Upper lobe of right lung (tissue), 1 donor: ENCODE measurements around the gene MYH10. TPM values are rescaled to one million over a fixed set of nuclear protein-coding genes. Genes with fewer than 3 reads are reported as not detected.

ENCODE experiments used
- ATAC-seq: fragments of 200-7000 bp; cut with Tn5 transposase; one replicate; pipeline ENCODE4 v1.9.1; 2020; ENCODE audit warnings: mild to moderate bottlenecking, moderate library complexity
- DNase-seq: peaks from one replicate; pipeline ENCODE4 v3.0.0-alpha.2; 2020
- H3K27ac ChIP-seq: fragments of 200-600 bp; one replicate; pipeline ENCODE4 v1.8.0; 2022
- H3K27me3 ChIP-seq: fragments of 200-600 bp; one replicate; pipeline ENCODE4 v1.8.0; 2022; ENCODE audit warnings: mild to moderate bottlenecking
- H3K36me3 ChIP-seq: fragments of 200-600 bp; one replicate; pipeline ENCODE4 v1.8.0; 2022
- H3K4me1 ChIP-seq: fragments of 200-600 bp; one replicate; pipeline ENCODE4 v1.8.0; 2022
- H3K4me3 ChIP-seq: fragments of 200-600 bp; one replicate; pipeline ENCODE4 v1.8.0; 2022; ENCODE audit warnings: mild to moderate bottlenecking
- H3K9me3 ChIP-seq: fragments of 200-600 bp; one replicate; pipeline ENCODE4 v1.8.0; 2022
- intact Hi-C: fragments of 100-400 bp; cut with DNase I; formaldehyde crosslinking; loops from one replicate; pipeline ENCODE4 v1.11.0; 2022
- long read RNA-seq: library from polyadenylated mRNA; unstranded; transcript quantifications from one replicate; pipeline ENCODE4 v2.0.0, GENCODE V29; 2021
- total RNA-seq: library from RNA; stranded (reverse); fragmentation: NEBNext Ultra II Directional; extraction: Animal tissue kit (Norgen Biotek cat#: 25700); gene quantifications from one replicate; pipeline ENCODE4 v1.2.1, GENCODE V29; 2021
- TF ChIP-seq, protein P1 (sequence below): fragments of 200-600 bp; IDR thresholded peaks from one replicate; pipeline ENCODE4 v1.8.0; 2022; ENCODE audit warnings: antibody characterized with exemption
- donor health status: DM: no; HTN: yes; CAD: no; lungs with severe emphysema.

MYH10 gene
- total RNA-seq: 205 TPM
- long read RNA-seq, full-length matches to known transcripts: 48 of 152 reads
- long read RNA-seq, partial matches to known transcripts: 75 of 152 reads
- long read RNA-seq, other reads (novel, unspliced or antisense): 29 of 152 reads

DNA sequence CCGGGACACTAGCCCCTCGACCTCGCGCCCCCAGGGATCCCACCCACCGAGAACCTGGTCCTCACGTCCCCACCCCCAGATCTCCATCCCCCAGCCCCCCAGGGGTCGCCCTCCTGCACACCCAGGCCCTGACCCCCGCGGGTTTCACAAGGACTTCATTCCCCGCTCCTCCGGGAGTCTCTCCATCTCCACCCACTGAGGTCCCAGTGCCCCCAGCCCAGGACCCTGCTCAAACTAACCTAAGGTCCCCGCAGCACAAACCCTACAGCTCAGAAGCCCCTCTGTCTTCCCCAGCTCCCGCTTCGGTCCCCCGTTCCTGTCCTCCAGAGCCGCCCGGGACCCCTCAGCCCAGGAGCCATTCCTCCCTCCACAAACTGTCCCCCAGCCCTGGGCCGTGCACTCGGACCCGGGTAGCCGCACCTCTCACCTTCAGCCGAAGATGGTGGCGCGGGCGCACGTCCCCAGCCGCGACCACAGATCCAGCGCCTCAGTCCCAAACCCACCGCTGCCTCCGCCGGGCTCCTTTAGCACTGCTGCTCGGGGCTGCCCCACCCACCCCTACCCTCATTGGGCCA is at the start of gene MYH10:
MYH10 (minus strand) TSS at position 499 of the 575 bp plus-strand sequence. CDS start 7,479 bp downstream, outside the sequence.
- Histone ChIP-seq H3K27me3 (peaks cover 7% of the 10 kb centered on the region), H3K27ac (peak within 1 kb of the TSS; percentile 81), H3K9me3 (no peaks in the 10 kb centered on the region), H3K4me3 (peak within 1 kb of the TSS; percentile 84), H3K4me1 (peaks cover 5% of the 10 kb centered on the region), H3K36me3 (no peaks in the 10 kb centered on the region)
- DNase-seq: no peak
- intact Hi-C loops: no loop called here
- no peak for ATAC-seq
- TF ChIP-seq, protein P1, sequence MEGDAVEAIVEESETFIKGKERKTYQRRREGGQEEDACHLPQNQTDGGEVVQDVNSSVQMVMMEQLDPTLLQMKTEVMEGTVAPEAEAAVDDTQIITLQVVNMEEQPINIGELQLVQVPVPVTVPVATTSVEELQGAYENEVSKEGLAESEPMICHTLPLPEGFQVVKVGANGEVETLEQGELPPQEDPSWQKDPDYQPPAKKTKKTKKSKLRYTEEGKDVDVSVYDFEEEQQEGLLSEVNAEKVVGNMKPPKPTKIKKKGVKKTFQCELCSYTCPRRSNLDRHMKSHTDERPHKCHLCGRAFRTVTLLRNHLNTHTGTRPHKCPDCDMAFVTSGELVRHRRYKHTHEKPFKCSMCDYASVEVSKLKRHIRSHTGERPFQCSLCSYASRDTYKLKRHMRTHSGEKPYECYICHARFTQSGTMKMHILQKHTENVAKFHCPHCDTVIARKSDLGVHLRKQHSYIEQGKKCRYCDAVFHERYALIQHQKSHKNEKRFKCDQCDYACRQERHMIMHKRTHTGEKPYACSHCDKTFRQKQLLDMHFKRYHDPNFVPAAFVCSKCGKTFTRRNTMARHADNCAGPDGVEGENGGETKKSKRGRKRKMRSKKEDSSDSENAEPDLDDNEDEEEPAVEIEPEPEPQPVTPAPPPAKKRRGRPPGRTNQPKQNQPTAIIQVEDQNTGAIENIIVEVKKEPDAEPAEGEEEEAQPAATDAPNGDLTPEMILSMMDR: peak; percentile 17

DNA sequence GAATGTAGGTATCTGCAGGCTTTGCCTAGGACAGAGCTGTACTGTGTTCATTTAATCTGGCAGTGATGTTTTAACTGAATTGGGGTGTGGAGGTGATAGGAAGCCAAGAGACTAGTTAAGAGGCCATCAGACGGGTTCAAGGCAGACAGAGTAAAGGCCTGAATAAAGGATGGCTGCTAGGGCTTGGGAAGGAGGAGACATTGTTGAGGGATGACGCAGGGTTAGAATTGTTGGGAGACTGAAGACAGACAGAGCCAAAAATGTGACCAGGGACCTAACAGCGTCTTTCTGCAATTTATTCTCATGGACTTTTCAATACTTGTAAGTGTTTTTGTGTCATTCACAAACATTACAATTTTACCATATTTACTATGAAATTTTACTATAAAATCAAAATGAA is 48.6 kb upstream of the MYH10 start:
- intact Hi-C loops: no loop called here
- no peak overlapping the region for H3K27ac ChIP-seq
- no peak for ATAC-seq

DNA sequence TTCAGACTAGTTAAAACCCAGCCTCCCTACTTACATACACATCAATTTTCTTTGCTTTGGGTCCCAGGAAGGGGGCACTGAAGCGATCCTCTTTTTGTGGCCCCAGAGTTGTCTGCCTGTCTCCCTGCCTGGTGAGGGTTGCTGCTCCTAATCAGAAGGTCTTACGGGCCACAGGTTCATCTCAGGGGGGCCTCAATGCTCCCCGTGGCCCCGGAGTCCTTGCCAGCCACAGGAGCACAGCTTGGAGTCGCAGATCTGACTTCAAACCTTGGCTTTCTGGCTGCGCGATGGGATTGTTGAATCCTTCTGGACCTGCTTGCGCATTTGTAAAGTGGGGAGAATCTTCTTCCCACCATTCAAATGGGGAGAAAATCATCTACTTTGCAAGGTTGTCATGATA is 44.8 kb upstream of the MYH10 start:
- no peak overlapping the region for H3K4me3 ChIP-seq
- no peaks in the 10 kb centered on the region for H3K36me3 ChIP-seq
- peak overlapping the region; percentile 74 for H3K27ac ChIP-seq
- ATAC-seq (no peak), DNase-seq (no peak)
- H3K9me3 ChIP-seq: no peaks in the 10 kb centered on the region
- no peaks in the 10 kb centered on the region for H3K27me3 ChIP-seq
- TF ChIP-seq, protein P1: no peak
- intact Hi-C loops: no loop called here
- H3K4me1 ChIP-seq: peaks cover 19% of the 10 kb centered on the region

More for the DNA sequence above, 48.6 kb upstream of the MYH10 start:
- peaks cover 6% of the 10 kb centered on the region for H3K4me1 ChIP-seq
- no peak for DNase-seq
- no peaks in the 10 kb centered on the region for H3K36me3 ChIP-seq
- H3K4me3 ChIP-seq: no peak overlapping the region
- no peaks in the 10 kb centered on the region for H3K9me3 ChIP-seq
- TF ChIP-seq, protein P1: no peak
- no peaks in the 10 kb centered on the region for H3K27me3 ChIP-seq

DNA sequence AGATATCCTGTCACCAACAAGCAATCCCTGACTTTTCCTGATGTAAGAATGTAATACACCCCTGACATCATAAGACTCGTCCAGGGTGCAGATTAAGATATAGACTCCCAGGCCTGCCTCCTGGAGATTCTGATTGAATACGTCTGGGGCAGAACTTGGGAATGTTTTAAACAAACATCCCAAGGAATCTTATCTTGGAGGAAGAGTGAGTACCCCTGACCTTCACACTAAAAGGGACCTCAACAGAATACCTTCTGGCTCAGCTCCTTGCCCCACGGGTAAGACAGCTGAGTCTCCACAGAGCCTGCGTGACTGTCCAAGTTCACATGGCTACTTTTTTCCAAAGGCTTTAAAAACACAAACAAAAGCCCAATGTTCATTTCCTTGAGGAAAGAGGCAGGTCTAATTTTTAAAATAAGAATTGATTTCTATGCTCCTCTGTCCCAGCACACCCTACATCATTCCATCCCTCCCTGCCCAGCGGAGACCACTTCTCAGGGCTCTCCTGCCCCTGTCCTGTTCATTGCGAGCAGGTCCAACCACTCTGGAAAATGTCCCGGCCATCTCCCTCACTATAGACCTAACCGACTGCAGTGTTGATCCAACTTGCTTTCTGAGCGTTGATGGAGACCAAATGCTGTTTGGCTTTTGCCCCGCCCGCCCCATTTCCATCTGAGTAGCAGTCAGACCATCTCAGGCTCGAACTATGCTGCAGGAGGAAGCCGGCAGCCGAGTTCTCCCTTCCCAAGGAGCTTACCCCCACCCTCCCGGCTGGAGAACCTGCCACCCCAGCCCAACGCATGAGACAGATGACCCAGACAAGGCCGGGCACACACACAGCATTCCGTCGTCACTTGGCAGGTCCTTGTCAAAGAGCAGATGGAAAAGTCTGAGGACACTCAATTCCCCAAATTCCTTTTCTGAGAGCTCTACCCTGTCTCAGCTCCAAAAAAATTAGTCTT is 44.1 kb upstream of the MYH10 start:
- TF ChIP-seq, protein P1: no peak
- Histone ChIP-seq H3K4me3 (no peak overlapping the region), H3K4me1 (peaks cover 19% of the 10 kb centered on the region), H3K9me3 (no peaks in the 10 kb centered on the region), H3K36me3 (no peaks in the 10 kb centered on the region), H3K27me3 (no peaks in the 10 kb centered on the region), H3K27ac (peak overlapping the region; percentile 74)
- peak; percentile 73 for DNase-seq
- peak; percentile 87 for ATAC-seq
- intact Hi-C loops: no loop called here

DNA sequence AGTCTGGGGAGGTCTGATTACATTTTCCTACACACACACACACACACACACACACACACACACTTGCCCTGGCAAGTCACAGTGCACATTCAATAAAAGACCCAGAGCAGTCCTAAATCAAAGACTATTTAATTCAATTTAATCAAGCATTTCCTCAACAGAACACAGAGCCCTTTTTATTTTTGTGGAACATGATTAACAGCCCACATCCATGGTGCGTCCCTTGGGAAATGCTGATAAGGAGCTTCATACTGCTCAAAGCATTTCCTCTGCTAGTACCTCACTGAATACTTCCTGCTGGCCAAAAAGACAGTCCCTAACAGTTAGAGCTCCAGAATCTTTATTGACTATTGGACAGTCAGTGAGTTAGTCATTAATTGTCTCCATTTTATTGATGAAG is 43.1 kb upstream of the MYH10 start:
- no peaks in the 10 kb centered on the region for H3K27me3 ChIP-seq
- H3K4me3 ChIP-seq: no peak overlapping the region
- TF ChIP-seq, protein P1: no peak
- H3K9me3 ChIP-seq: no peaks in the 10 kb centered on the region
- no peaks in the 10 kb centered on the region for H3K36me3 ChIP-seq
- ATAC-seq (peak; percentile 38), DNase-seq (no peak)
- H3K4me1 ChIP-seq: peaks cover 19% of the 10 kb centered on the region
- peak overlapping the region; percentile 74 for H3K27ac ChIP-seq
- intact Hi-C loops: no loop called here
